Eye (tissue), 1 donor: ENCODE results near the gene PIP4K2B.

Experiments
- DNase-seq: peaks from one replicate; pipeline ENCODE4 v3.0.0-alpha.2; 2015

Gene PIP4K2B

GRCh38 chr17:38743556-38744171 lies 55.7 kb downstream of the PIP4K2B start:
- DNase-seq, result no peak

GRCh38 chr17:38742411-38743308 lies 56.7 kb downstream of the PIP4K2B start:
- DNase-seq, result peak; percentile 98

- DNase-seq, result no peak
Measured at GRCh38 chr17:38741921-38742410, 57.4 kb downstream of the PIP4K2B start.

- DNase-seq, result no peak
Measured at GRCh38 chr17:38741461-38741860, 57.9 kb downstream of the PIP4K2B start.

GRCh38 chr17:38740806-38741205 lies 58.5 kb downstream of the PIP4K2B start:
- no peak for DNase-seq

GRCh38 chr17:38740044-38740443 lies 59.3 kb downstream of the PIP4K2B start:
- DNase-seq, result no peak

GRCh38 chr17:38739305-38739704 lies 60.1 kb downstream of the PIP4K2B start:
- DNase-seq, result no peak

GRCh38 chr17:38738686-38739085 lies 60.7 kb downstream of the PIP4K2B start:
- no peak for DNase-seq

- no peak for DNase-seq
Measured at GRCh38 chr17:38738007-38738662, 61.2 kb downstream of the PIP4K2B start.

GRCh38 chr17:38735161-38735997 lies 64.0 kb downstream of the PIP4K2B start:
- peak; percentile 88 for DNase-seq

GRCh38 chr17:38733982-38734973 lies 65.1 kb downstream of the PIP4K2B start:
- no peak for DNase-seq

- no peak for DNase-seq
Measured at GRCh38 chr17:38733282-38733981, 65.9 kb downstream of the PIP4K2B start.

- DNase-seq, result no peak
Measured at GRCh38 chr17:38732376-38733281, 66.7 kb downstream of the PIP4K2B start.

GRCh38 chr17:38731526-38732294 lies 67.6 kb downstream of the PIP4K2B start:
- DNase-seq, result no peak

- peak; percentile 73 for DNase-seq
Measured at GRCh38 chr17:38730526-38731379, 68.6 kb downstream of the PIP4K2B start.

GRCh38 chr17:38729886-38730525 lies 69.3 kb downstream of the PIP4K2B start, which contains the start of gene CISD3:
Gene CISD3 (plus strand): TSS chr17:38730341. CDS start chr17:38730359, 18 bp downstream.
- peak; percentile 87 for DNase-seq

GRCh38 chr17:38729368-38729885 lies 69.9 kb downstream of the PIP4K2B start:
- no peak for DNase-seq
